Stimulated activated CD4-positive, alpha-beta T cell treated with anti-CD3 and anti-CD28 coated beads, Interleukin-4, amount 100 ng/mL, for 4 hours (primary cell): ENCODE results near the gene ALOX5.
"Not testable (repeated sequence)": the region's sequence is repeated elsewhere in the genome, so short reads cannot be mapped to it uniquely, and the experiment has no call there.

Experiments
- DNase-seq, 2 experiments: peaks; one replicate each; pipeline ENCODE4 v3.0.0-alpha.2; 2020

Gene ALOX5

GRCh38 chr10:45375101-45375500 is 1.1 kb downstream of the ALOX5 start:
- DNase-seq = no peak

- DNase-seq = no peak
Measured at GRCh38 chr10:45375716-45376231, 1.8 kb downstream of the ALOX5 start.

GRCh38 chr10:45376371-45376801 is 2.4 kb downstream of the ALOX5 start:
- no peak for DNase-seq

- DNase-seq = no peak
Measured at GRCh38 chr10:45377321-45377720, 3.3 kb downstream of the ALOX5 start.

- no peak for DNase-seq
Measured at GRCh38 chr10:45377858-45378257, 3.8 kb downstream of the ALOX5 start.

- DNase-seq = no peak
Measured at GRCh38 chr10:45378914-45379726, 5.1 kb downstream of the ALOX5 start.

GRCh38 chr10:45379891-45380540 is 6.0 kb downstream of the ALOX5 start:
- no peak for DNase-seq

- no peak for DNase-seq
Measured at GRCh38 chr10:45380903-45381620, 7.0 kb downstream of the ALOX5 start.

- no peak for DNase-seq
Measured at GRCh38 chr10:45382591-45382990, 8.6 kb downstream of the ALOX5 start.

GRCh38 chr10:45383682-45384330 is 9.8 kb downstream of the ALOX5 start:
- no peak for DNase-seq

GRCh38 chr10:45386657-45387056 is 12.6 kb downstream of the ALOX5 start:
- no peak for DNase-seq

GRCh38 chr10:45387096-45387893 is 13.3 kb downstream of the ALOX5 start:
- no peak for DNase-seq

GRCh38 chr10:45389671-45390070 is 15.7 kb downstream of the ALOX5 start:
- not testable (repeated sequence) for DNase-seq

- DNase-seq = not testable (repeated sequence)
Measured at GRCh38 chr10:45391636-45392035, 17.6 kb downstream of the ALOX5 start.

- no peak for DNase-seq
Measured at GRCh38 chr10:45395554-45395953, 21.5 kb downstream of the ALOX5 start.

- DNase-seq = no peak
Measured at GRCh38 chr10:45398595-45398994, 24.6 kb downstream of the ALOX5 start.

GRCh38 chr10:45399113-45399512 is 25.1 kb downstream of the ALOX5 start:
- no peak for DNase-seq

GRCh38 chr10:45403151-45403550 is 29.1 kb downstream of the ALOX5 start:
- no peak for DNase-seq

GRCh38 chr10:45404087-45404769 is 30.2 kb downstream of the ALOX5 start:
- no peak for DNase-seq

- no peak for DNase-seq
Measured at GRCh38 chr10:45404770-45405120, 30.7 kb downstream of the ALOX5 start.

GRCh38 chr10:45407542-45407941 is 33.5 kb downstream of the ALOX5 start:
- no peak for DNase-seq
